GM18519 (cell line): ENCODE results near the gene MYMX.

Experiments
- ATAC-seq: cut with Tn5 transposase; IDR thresholded peaks from one replicate; pipeline ENCODE4 v1.9.1; 2021; ENCODE audit warnings: mild to moderate bottlenecking, moderate library complexity; ENCODE audit not compliant: unreplicated experiment, low FRiP score

Gene MYMX

DNA sequence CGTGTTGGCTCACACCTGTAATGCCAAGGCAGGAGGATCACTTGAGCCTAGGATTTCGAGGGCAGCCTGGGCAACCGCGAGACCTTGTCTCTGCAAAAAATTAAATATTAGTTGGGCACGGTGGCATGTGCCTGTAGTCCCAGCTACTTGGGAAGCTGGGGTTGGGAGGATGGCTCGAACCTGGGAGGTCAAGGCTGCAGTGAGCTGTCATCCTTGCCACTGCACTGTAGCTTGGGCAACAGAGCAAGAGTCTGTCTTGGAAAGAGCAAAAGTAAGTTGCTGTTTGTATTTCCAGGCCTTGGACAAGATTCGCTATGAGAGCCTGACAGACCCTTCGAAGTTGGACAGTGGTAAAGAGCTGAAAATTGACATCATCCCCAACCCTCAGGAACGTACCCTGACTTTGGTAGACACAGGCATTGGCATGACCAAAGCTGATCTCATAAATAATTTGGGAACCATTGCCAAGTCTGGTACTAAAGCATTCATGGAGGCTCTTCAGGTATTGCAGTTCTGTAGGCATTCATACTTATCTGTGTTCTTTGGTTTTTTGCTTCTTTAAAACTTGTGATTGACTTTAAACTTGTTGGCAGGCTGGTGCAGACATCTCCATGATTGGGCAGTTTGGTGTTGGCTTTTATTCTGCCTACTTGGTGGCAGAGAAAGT lies 32.5 kb downstream of the MYMX start:
- no peak for ATAC-seq

- no peak for ATAC-seq
Observed at GRCh38 chr6:44250067-44250717, 33.5 kb downstream of the MYMX start.

DNA sequence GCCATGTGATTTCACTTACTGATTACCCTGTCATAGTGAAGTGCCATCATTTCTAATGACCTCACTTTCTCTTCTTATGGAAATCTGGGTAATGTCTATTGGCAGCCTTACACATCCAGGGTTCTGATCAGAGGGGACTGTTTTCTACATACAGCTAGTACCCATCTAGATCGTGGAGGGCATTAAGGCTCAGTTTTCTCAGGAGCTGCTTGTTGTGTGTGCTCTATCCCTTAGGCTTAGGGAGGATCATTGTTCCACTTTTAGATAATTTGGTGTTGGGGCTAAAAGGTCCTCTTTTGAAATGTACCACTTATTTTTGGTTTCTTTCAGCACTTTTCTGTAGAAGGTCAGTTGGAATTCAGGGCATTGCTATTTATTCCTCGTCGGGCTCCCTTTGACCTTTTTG lies 34.0 kb downstream of the MYMX start:
- ATAC-seq, result no peak

GRCh38 chr6:44251576-44252524 lies 35.1 kb downstream of the MYMX start:
- ATAC-seq, result no peak

DNA sequence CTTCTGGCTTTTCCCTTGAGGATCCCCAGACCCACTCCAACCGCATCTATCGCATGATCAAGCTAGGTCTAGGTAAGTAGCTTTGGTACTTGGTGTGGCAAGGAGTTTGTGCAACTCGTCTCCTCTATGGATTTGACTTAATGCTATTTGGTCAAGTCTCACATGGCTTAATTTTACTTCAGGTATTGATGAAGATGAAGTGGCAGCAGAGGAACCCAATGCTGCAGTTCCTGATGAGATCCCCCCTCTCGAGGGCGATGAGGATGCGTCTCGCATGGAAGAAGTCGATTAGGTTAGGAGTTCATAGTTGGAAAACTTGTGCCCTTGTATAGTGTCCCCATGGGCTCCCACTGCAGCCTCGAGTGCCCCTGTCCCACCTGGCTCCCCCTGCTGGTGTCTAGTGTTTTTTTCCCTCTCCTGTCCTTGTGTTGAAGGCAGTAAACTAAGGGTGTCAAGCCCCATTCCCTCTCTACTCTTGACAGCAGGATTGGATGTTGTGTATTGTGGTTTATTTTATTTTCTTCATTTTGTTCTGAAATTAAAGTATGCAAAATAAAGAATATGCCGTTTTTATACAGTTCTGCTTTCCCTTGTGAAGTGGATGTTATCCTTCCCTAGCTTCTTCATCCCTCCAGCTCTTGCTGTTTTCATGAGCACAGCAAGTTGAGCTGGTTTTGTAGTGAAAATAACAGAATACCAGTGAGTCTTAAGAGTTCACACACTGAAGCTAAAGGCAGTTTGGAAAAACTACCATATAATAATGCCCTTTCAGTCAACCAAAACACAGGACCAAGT lies 36.8 kb downstream of the MYMX start:
- ATAC-seq, result no peak

DNA sequence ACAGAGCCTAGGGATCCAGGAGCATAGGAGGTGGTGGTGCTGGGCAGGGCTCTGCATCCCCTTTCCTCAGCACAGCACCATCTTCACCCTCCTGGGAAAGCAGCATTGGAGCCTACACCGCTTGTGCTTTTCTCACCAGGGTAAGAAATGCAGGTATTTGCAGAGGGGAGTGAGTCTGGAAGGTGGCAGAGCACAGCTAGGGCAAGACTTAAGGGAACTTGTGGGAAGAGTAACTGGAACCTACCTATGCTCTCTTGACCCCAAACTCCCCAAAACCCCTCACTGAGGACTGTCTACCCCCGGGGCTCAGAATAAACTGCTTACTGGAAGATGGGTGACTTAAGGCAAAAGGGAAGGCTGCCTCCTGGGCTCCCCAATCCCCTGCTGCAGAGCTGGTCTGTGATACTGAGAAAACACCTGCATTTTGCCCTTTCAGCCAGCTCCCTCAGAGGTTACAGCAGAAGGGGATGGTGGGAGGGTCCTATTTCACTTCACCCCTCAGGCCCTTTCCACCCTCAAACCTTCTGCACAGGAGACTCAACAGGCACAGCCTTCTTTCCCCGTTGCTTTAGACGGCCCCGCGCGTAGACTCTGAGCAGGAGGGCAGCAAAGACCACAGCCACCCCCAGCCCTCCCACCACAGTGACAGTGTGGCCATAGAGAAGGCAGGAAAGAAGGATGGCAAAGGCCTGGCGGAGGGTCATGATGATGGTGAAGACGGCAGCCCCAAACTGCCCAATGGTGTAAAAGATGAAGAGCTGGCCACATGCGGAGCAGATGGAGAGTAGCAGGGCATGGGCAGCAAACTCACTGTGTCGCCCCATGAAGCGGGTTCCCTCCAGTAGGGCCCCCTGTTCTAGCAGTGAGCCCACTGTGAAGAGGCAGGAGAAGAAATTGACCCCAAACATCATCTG lies 37.7 kb downstream of the MYMX start:
- ATAC-seq, result no peak

GRCh38 chr6:44255105-44255808 lies 38.5 kb downstream of the MYMX start:
- no peak for ATAC-seq

DNA sequence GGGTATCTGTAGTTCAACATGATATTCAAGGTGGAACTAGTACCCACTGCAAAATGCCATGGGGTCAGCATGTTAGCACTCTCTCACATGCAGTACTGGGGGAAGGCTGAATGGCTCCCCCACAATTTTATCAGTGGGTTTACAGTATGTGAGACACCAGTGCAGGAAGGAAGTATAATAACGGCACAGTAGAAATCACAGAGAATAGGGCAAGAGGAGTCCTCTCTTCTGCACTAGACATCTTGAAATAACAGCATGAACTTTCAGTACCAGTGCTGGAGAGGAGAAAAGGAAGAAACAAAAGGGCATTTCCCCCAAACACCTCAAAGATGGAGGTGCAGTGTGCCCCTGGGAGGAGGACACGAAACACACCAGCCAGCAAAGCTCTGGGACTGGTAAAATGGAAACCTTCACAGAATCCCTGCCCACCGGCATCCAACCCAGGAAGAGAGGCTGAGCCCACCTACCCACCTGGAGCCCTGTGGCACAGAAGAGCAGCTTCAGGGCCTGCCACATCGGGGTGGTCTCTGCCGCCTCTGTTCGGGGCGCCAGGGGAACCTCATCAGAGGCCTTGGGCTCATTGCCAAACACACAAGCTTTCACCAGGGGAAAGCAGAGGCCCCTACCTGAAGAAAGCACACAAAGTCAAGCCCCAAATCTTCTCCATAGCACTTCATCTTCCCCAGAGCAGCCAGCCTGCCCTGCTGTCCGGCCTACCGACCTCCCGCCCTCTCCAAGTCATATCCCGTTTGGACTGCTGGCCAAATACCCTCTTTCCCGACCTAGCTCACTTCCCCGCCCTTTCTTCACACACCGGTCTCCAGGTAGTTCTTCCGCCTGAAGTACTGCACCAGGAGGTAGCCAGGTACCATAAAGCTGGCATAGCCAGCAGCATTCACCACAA lies 39.4 kb downstream of the MYMX start:
- no peak for ATAC-seq

GRCh38 chr6:44256775-44257024 lies 40.0 kb downstream of the MYMX start:
- ATAC-seq, result no peak

GRCh38 chr6:44257025-44257752 lies 40.5 kb downstream of the MYMX start, which contains the start of gene SLC35B2:
Gene SLC35B2, minus strand, starts transcription at chr6:44257528. Its CDS starts 118 bp downstream, at chr6:44257410.
- peak; percentile 30 for ATAC-seq

DNA sequence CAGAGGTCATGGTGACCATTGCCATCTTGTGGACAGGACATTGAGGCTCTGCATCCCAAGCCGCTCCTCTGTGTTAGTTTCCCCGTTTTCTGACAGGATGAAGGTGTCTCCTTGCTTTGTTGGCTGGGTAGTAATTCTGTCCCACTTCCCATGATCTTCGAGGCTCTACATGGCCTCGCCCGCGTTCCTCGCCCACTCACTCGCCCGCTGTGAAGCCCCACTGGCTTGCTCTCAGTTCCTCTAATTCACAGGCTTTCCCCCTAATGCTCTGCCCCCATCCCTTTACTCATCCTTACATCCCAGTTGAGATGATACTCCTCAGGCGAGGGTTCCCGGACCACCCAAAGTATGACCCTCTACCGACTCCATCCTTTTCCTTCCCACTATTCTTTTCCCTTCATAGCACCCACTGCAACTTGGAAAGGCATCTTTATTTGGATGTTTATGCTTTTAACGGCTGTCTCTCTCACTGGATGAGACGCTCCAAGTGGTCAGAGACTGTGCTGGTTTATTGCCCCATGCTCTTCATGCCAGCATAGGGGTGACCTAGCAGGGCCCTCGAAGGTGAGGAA lies 41.1 kb downstream of the MYMX start:
- ATAC-seq, result peak; percentile 9

DNA sequence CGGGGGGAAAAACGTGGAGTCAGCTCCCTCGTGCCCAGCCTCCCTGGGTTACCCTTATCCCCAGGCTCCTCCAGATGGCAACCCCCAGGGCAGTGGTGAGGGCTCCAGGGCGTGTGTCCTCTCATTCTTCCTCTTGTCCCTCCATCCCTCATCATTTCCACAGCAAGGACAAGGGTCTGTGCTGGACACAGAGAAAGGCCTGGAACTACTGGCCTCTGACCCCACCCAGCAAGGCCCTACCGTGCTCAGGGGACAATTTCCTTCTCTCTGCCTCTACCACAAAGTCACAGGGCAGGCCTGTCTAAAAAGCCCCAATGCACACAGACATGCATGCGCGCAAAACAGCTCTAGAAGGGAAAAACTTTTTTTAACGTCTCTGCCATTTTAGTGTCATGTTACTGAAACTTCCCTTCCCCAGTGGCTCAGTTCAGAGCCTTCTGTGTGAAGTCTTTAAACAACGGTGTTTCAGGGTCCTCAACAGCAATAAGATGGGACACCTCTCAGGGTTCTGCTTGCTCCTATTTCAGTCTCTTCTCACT lies 41.7 kb downstream of the MYMX start:
- no peak for ATAC-seq

- no peak for ATAC-seq
Observed at GRCh38 chr6:44258921-44259320, 42.2 kb downstream of the MYMX start.

DNA sequence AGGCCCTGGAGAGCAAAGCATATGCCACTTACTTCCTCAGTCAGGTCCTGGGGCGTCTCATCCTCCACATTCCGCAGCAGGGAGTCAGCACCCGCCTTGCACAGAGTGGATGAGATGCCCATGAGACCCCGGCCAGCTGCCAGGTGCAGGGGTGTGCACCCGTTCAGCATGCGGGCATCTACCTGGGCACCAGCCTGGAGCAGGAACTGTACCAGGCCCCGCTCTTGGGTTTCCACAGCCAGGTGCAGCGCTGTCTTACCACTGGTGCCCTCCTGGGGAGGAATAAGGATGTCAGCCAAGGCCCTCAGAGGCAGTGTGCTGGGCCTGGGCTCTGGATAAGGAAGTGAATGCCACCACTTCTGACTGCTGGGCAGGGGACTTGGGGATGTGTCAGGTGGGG lies 43.3 kb downstream of the MYMX start:
- ATAC-seq, result no peak

GRCh38 chr6:44260451-44261297 lies 43.9 kb downstream of the MYMX start:
- ATAC-seq, result no peak

GRCh38 chr6:44261581-44261980 lies 44.9 kb downstream of the MYMX start:
- no peak for ATAC-seq
